COLO668 (cell line): ENCODE data around the gene ATAD1.
A peak's percentile ranks its signal among the peaks of the same experiment; 100 is the strongest.
"Not testable (repeated sequence)": the region's sequence is repeated elsewhere in the genome, so short reads cannot be mapped to it uniquely, and the experiment has no call there.

Source experiments
- DNase-seq: peaks from one replicate; lab custom pipeline; 2025; ENCODE audit not compliant: unreplicated experiment; lab: John Stamatoyannopoulos, UW

ATAD1 gene

GRCh38 chr10:87817609-87818504, at the start of gene ATAD1:
Gene ATAD1, minus strand, starts transcription at chr10:87818226. Its CDS starts 3,627 bp downstream, at chr10:87814599.
- DNase-seq, result peak; percentile 85

GRCh38 chr10:87867453-87867852, 49.4 kb upstream of the ATAD1 start:
- DNase-seq, result no peak

GRCh38 chr10:87866412-87866974, 48.5 kb upstream of the ATAD1 start:
- DNase-seq, result no peak

- DNase-seq, result no peak
Measured at GRCh38 chr10:87865241-87865881, 47.3 kb upstream of the ATAD1 start.

GRCh38 chr10:87864496-87865059, 46.6 kb upstream of the ATAD1 start:
- no peak for DNase-seq

- peak; percentile 33 for DNase-seq
Measured at GRCh38 chr10:87863951-87864495, 46.0 kb upstream of the ATAD1 start.

- DNase-seq, result peak; percentile 88
Measured at GRCh38 chr10:87863053-87863943, 45.3 kb upstream of the ATAD1 start, which contains the start of the genes KLLN and PTEN. Gene KLLN, minus strand, starts transcription at chr10:87863533. Its CDS starts 1,046 bp downstream, at chr10:87862487. Gene PTEN, plus strand, starts transcription at chr10:87863625. Its CDS starts 845 bp downstream, at chr10:87864470.

GRCh38 chr10:87862679-87863052, 44.6 kb upstream of the ATAD1 start:
- DNase-seq, result peak; percentile 54

GRCh38 chr10:87861953-87862678, 44.1 kb upstream of the ATAD1 start:
- DNase-seq, result peak; percentile 76

- no peak for DNase-seq
Measured at GRCh38 chr10:87861566-87861952, 43.5 kb upstream of the ATAD1 start.

- DNase-seq, result no peak
Measured at GRCh38 chr10:87860816-87861403, 42.9 kb upstream of the ATAD1 start.

- peak; percentile 16 for DNase-seq
Measured at GRCh38 chr10:87860156-87860795, 42.2 kb upstream of the ATAD1 start.

- DNase-seq, result not testable (repeated sequence)
Measured at GRCh38 chr10:87855665-87856064, 37.6 kb upstream of the ATAD1 start.

GRCh38 chr10:87855247-87855646, 37.2 kb upstream of the ATAD1 start:
- DNase-seq, result not testable (repeated sequence)

GRCh38 chr10:87852089-87852488, 34.1 kb upstream of the ATAD1 start:
- no peak for DNase-seq

GRCh38 chr10:87850742-87851205, 32.7 kb upstream of the ATAD1 start:
- DNase-seq, result peak; percentile 28

- no peak for DNase-seq
Measured at GRCh38 chr10:87849001-87849400, 31.0 kb upstream of the ATAD1 start.

GRCh38 chr10:87847550-87847949, 29.5 kb upstream of the ATAD1 start:
- DNase-seq, result no peak
